NOMO-1 treated with dmso at 0.1 percent for 144 hours (cell line): ENCODE measurements around the gene PGS1.

Source experiments
- DNase-seq: peaks from one replicate; lab custom pipeline; 2025; ENCODE audit not compliant: unreplicated experiment; lab: John Stamatoyannopoulos, UW

Gene PGS1

GRCh38 chr17:78345791-78346494 is 32.5 kb upstream of the PGS1 start:
- DNase-seq, result no peak

GRCh38 chr17:78346605-78347250 is 31.7 kb upstream of the PGS1 start:
- no peak for DNase-seq

DNA sequence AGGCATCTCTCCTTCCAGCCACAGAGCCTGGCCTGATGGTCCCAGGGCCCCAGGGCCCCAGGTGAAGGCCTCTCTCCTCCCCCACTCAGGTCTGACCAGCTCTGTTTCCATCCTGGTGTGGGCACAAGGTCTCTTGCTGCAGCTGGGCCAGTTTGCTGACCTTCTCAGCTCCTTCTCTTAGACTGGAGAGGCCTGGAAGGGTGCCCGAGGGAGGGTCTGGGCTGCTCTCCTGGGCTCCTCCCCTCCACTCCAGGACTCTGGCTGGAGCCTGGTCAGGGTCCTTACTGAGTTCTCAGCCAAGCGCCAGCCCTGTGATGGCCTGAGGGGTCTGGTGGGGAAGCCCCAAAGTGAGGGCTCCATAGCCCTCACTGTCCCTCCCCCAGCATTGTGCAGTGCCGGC is 31.0 kb upstream of the PGS1 start:
- DNase-seq, result no peak

DNA sequence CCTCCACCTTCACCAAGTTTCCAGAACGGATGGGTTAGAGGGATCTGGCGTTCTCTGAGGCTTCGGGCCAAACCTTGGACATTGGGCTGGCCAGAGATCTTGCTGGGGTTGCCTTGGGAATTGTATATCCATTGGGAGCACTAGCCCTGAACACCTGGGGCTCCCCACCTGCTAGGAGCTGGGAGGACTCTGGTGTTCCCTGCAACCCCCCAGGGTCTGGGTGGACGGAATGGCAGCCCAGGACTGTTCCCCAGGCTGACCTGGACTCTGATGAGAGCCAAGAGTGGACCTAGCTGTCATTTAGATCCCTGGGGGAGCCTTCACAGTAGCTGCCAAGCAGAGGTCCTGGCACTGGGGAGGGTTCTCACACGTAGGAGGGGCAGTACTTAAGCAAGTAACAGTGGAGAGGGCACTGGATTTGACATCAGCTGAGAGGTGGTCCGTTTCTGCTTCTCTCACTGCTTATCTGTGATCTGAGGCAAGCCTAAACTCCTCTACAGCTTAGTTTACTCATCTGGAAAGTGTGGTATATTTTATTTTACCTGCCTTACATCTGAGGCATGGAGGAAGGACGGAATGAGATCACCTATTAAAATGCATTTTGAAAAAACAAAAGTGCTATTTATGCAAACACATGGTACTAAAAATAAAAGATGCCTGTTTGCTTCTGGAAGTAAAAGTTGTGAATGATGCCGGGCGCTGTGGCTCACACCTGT is 30.2 kb upstream of the PGS1 start:
- no peak for DNase-seq

DNA sequence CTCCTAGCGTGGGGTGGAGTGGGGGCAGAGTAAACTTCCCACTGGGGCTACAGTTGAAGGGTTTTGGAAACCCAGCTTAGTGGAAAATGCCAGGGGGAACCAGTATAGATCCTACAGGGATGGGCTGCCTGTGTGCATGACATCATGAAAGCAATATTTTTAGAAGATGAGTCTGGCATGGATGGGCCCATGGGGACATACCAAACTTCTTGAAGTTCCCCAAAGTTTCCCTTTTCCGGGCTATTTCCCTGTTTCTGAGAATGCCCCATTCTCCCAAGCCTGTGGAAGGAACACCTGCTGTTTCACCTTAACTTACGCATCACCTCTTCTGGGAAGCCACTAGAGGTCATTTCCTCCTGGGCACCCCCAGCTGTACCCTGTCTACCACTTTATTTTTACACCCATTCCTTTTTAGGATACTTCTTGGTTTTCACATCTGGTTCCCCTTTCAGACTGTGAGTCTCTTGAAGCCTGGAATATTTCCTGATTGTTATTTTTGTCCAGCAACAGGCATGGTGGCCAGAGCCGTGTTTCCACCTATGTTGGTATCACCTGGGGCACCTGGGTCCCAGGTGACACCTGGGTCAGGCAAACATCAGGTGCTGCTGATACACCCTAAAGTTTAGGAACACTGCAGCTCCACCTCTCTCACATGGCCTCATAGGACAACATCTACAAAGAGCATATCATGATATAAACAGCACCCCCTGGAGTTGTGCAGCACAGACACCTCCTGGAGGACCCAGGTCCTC is 28.4 kb upstream of the PGS1 start:
- no peak for DNase-seq

GRCh38 chr17:78351449-78352006 is 26.9 kb upstream of the PGS1 start:
- no peak for DNase-seq

DNA sequence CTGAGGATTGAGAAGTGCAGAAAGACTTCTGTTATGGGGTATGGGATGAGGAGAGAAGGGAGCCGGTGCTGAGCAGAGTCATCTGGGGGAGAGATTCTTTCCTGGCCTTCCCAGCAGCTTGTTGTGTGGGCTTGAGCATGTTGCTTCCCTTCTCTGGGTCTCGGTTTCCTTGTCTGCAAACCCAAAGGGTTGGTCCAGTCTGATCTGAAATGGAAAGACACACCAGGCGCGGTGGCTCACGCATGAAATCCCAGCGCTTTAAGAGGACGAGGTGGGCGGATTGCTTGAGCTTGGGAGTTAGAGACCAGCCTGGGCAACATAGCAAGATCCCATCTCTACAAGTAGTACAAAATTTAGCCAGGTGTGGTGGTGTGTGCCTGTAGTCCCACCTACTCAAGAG is 24.6 kb upstream of the PGS1 start:
- no peak for DNase-seq

- no peak for DNase-seq
Observed at GRCh38 chr17:78355045-78355641, 23.3 kb upstream of the PGS1 start.

DNA sequence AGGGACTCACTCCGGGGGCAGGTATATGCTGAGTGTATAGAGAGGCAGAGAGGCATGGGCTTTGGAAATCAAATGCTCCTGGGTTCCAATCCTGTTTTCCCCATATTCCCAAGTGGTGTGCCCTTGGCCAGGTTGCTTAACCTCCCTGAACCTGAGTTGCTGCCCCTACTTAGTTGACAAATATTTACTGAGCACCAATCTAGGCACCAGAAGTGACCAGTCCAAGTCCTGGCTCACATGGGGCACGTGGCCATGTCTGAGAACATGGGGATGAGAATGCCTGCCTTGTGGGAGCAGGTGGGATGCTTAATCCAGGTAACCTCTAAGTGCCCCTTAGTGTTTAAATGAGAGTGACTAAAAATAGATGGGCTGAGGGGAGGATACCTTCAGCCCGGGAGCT is 22.7 kb upstream of the PGS1 start:
- DNase-seq, result no peak

DNA sequence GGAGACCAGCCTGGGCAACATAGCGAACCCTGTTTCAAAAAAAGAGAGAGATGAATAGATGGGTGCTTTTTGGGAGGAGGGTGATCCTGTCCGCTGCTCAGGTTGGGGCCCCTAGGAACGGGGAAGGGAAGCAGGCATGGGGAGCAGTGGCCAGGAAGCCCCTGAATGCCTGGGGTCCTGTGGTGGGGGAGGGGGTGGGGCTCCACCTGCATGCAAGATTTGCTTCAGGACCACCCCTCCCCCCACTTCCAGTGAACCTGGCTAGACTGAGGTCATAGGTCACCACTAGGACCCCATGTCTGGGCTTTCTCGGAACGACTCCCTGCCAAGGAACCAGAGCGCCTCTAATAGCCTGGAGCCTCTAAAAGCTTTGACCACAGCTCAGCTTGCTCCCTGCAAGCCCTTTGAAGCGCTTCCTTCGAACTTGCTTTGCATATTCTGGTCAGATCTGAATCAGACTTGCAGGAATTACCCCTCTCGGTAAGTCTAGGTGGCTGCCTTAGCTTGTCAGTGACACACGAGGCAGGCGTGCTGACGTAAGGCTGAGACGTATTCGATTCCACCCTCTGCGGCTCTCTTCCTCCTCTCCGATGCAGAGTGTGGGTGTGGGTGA is 22.2 kb upstream of the PGS1 start:
- peak; percentile 79 for DNase-seq

- DNase-seq, result no peak
Observed at GRCh38 chr17:78357177-78357586, 21.3 kb upstream of the PGS1 start.

DNA sequence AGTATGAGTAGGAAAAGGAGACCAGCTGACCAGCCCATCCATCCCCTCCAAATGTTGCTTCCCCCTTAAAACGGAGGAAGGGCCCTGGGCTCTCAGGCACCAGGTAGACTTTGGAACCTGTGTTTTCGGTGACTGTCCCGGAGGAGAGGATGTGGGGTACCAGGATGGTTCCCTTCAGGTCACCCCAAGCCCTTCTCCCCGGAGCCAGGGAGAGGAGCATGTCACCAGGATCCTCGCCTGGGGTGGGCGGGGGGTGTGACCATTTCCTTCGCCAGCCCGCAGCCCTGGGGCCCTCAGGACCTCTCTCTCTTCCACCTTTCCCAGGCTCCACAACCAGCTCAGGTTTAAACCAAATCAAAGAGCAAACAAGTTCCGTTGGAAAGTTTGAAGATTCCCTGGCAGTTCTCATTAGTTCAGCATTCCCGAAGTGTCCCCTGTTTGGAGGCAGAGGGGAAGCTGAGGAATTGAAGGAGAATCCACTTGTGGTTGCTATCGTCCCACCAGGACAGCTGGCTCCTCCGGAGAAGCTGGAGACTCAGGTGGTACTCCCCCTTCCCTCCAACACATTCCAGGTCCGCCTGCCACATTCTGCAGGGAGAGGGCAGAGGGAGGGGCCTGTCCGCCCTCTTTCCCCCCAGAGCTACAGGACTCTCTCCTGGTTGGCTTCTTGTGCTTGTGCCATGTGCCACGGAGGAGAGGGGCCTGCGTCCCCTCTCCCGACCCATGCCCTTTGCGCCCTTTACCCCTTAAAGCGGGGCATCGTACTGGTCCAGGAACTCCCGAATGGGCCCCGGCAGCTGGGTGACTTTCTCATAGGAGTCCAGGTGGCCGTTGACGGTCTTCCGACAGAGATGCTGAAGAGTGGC is 20.5 kb upstream of the PGS1 start:
- no peak for DNase-seq

GRCh38 chr17:78358538-78359320 is 19.7 kb upstream of the PGS1 start:
- DNase-seq, result no peak

DNA sequence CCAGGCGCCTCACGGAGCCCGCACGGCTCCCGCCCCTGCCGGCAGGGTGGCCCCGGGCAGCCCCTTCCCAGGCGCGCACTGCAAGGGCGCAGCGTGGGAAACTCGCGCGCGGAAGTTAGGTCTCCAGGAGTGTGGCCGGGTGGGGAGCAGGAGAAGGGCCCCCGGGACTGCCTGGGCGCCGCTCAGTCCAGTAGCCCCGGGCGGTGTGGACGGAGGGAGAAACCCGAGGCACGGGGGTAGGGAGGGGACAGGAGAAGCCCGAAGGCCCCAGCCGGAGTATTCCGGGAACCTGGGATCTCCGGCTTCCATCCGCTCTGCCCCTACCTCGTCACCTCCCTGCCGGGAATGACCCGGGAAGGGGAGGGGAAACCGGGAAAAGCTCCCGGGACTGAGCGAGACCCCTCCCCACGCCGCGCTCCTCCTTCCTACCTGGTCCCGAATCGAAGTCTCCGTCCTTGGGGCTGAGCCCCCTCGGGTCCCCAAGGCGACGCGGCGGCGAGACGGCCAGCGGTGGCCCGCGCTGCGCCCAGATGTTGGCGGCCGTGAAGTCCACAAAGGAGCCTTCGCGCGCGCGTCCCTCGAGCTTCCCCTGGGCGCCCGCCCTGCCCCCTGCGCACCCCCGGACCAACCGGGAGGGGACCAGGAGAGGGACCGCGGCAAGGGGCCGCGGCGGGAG is 19.0 kb upstream of the PGS1 start:
- DNase-seq, result no peak

DNA sequence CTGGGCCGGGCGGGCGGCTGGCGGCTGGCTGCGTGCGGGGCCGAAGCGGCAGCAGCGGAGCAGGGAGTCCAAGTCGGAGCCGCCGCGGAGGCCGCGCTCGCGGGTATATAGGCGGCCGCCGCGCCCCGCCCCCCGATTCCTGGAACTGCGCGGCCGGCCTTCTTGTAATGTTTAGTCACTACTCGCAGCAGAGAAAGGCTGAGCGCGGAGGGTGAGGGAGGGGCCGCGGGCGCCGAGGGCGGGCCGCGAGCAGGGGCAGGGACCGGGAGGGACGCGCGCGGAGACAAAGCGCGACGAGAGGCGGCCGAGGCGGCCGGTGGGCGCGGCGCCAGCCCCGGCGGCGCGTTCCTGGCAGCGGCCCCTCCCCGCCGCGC is 18.5 kb upstream of the PGS1 start, which contains the start of gene SOCS3:
Gene SOCS3 (minus strand): TSS at position 81 of the 374 bp plus-strand sequence. CDS start 982 bp downstream, outside the sequence.
- peak; percentile 93 for DNase-seq

GRCh38 chr17:78360371-78361224 is 17.9 kb upstream of the PGS1 start:
- peak; percentile 63 for DNase-seq

DNA sequence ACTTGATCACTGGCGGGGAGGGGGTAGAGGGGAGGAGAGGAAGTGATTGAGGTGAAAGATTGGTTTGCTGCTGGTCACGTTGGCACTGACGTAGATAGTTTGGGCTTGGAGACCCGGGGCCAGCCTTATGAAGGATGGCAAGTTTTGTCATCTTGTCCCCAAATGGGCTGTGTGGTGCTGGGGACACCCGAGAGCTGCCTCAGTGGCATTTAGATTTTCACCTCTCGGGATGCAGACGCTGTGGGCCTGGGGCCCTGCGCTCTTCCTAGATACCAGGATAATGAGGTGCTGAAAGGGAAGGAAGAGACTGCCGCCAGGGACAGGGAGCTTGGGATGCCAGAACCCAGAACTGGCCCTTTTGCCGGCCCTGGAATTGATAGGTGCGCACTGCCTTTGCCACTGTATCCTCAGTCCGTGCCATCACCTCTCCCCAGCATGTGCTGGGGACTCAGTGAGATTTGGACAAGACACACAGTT is 17.2 kb upstream of the PGS1 start:
- no peak for DNase-seq
